ENCODE results near the gene WIF1. TPM values are rescaled to one million over a fixed set of nuclear protein-coding genes. Genes with fewer than 3 reads are reported as not detected.

Gene WIF1
- total and polyA plus RNA-seq, 2 of the 8 experiments (the other 6 are each of a cell fraction or from before 2014, with no cell fraction given), result 1.8 to 9.1 TPM

DNA sequence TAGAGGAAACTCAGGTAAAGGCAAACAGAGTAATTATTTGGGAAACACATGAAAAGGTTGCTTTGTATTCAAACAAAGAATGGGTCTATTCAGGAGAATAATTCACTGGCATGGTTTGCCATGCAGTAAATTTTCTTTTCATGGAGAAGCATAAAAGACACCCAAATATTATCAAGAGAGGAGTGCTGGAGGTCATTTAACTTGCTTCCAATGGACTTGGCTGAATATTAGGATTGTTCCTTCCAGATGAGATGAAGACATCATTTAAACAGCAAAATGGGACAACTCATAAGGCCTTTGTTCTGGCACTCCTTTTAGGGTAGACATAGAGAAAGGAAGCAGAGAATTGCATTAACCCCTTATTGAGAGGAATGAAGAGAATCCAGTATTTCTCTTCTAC, 38.7 kb downstream of the WIF1 start (continued):
- TF ChIP-seq RAD21 (IDR thresholded peaks at IDR 0.05 in 1 of 2, conservative IDR thresholded peaks at IDR 0.05 in 1 of 2; ENCODE audit: low read depth in 2 of 2, low read length in 2 of 2) (no peak), FOSL1 (IDR thresholded peaks at IDR 0.05; ENCODE audit: insufficient read depth, low read depth, low read length) (no peak), CBX8 (IDR thresholded peaks at IDR 0.05; ENCODE audit: borderline replicate concordance, low read depth, low read length) (no peak), EP300 (IDR thresholded peaks at IDR 0.05; ENCODE audit: borderline replicate concordance in 1 of 2, low read depth in 2 of 2, low read length in 2 of 2) (no peak), CHD2 (IDR thresholded peaks at IDR 0.05; ENCODE audit: low read length) (no peak)

All from H1 (cell line).